ENCODE measurements around the gene RBMXL2.

Gene RBMXL2

DNA sequence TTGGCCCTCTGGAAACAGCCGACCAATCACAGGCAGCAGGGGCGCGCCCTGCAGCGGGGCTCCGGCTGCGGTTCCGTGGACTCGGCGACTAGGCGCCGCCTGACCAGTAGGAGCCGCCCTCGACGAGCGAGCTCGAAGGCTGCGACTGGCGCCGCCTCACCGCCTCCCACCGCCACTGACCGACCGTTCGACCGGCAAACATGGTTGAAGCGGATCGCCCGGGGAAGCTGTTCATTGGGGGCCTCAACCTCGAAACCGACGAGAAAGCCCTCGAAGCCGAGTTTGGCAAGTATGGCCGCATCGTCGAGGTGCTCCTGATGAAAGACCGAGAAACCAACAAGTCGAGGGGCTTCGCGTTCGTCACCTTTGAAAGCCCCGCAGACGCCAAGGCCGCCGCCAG, at the start of gene RBMXL2:
Gene RBMXL2 (plus strand): TSS at position 78 of the 400 bp plus-strand sequence. CDS start 123 bp downstream, at position 201.
- DNase-seq (ENCODE audit: low spot score in 2 of 2) (no peak), ATAC-seq (ENCODE audit: low read depth) (no peak)
- Mint-ChIP-seq H3K4me3 (no peak within 1 kb of the TSS), H3K36me3 (no peaks in the 10 kb centered on the region), H3K4me1 (no peaks in the 10 kb centered on the region), H3K27ac (no peak within 1 kb of the TSS), H3K9me3 (no peaks in the 10 kb centered on the region), H3K27me3 (peaks cover 4% of the 10 kb centered on the region)

DNA sequence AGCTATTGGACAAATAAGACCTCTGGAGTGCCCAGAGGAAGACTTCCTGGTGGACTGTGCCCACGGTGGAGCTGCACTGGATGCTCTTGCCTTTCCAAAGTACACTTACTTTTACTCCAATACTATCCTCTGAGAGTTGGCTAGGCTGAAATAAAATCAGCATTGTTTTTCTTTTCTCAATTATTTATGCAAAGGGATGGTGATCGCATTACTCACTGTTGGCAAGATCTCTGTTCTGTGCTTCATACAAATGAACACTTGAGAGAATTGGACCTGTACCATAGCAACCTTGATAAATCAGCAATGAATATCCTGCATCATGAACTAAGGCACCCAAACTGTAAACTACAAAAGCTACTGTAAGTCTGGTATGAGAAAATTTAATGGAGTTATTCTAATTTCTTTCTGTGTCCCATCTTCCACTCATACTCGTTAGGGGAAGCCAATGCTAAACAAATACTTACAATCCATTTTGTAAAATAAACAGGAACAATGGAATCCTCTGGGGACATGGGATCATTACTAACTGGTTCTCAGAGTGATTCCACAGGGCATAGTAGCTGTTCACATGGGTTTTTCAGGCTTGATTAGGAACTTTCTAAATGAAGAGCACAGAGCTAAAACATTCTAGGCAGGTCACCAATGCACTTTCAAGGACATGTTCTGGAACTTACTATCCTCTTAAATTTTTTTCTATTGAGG, 42.2 kb upstream of the RBMXL2 start:
- H3K27ac Mint-ChIP-seq = no peak overlapping the region
- H3K27me3 Mint-ChIP-seq = peaks cover 6% of the 10 kb centered on the region
- H3K36me3 Mint-ChIP-seq = no peaks in the 10 kb centered on the region
- H3K9me3 Mint-ChIP-seq = no peaks in the 10 kb centered on the region
- DNase-seq (ENCODE audit: low spot score in 2 of 2) (no peak), ATAC-seq (ENCODE audit: low read depth) (no peak)
- no peaks in the 10 kb centered on the region for H3K4me1 Mint-ChIP-seq
- no peak overlapping the region for H3K4me3 Mint-ChIP-seq

DNA sequence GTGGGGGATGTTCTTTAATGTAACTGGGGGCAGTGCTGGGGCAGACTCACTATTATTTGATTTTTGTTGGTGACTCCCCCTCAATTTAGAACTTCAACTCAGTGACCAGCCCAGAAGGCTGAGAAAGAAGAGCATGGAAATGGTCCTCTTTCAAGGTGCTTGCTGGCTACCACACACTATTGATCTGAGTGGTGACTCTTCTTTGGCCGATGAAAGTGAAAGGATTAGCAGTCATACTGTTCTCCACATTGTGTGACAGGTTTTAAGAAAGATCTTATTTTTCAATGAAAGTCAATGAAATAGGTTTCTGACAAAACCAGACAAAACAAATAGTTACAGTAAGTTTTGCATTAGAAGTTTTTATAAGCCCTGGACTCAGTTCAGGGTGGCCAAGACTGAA, 38.6 kb upstream of the RBMXL2 start:
- H3K27ac Mint-ChIP-seq = no peak overlapping the region
- H3K9me3 Mint-ChIP-seq = no peaks in the 10 kb centered on the region
- no peaks in the 10 kb centered on the region for H3K4me1 Mint-ChIP-seq
- H3K27me3 Mint-ChIP-seq = peaks cover 6% of the 10 kb centered on the region
- ATAC-seq (ENCODE audit: low read depth) (no peak), DNase-seq (ENCODE audit: low spot score in 2 of 2) (no peak)
- H3K4me3 Mint-ChIP-seq = no peak overlapping the region
- no peaks in the 10 kb centered on the region for H3K36me3 Mint-ChIP-seq

DNA sequence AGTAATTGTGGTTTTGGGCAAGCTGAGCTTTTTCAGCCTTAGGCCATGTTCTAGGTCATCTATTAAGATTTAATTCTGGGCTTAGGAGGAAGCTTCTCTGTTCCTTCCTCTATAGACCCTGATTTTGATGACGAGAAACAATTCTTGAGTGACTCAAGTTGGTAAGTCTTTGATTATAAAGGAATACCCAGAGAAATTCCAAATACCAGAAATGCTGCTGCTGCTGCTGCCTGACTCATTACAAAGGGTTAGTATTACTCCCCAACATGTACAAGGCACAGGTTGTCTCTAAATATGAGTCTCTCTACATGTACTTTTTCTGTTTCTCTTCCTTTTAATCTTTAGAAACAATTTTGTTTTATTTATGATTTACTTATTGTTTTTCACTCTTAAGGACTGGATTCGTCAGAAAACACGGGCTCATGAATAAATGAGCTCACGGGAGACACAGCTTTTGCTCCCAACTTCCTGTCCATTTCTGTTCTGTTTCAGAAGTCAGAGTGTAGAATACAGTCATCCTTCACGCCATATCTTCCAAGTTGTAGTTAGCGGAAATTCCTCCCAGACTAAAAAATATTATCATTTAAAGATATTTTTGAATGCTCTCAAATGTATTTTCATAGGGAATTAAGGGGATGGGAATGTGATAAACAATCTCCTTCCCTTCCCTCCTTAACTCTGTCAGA, 31.8 kb upstream of the RBMXL2 start:
- H3K4me1 Mint-ChIP-seq = no peaks in the 10 kb centered on the region
- no peaks in the 10 kb centered on the region for H3K27me3 Mint-ChIP-seq
- DNase-seq (ENCODE audit: low spot score in 2 of 2) = no peak
- H3K4me3 Mint-ChIP-seq = no peak overlapping the region
- no peaks in the 10 kb centered on the region for H3K36me3 Mint-ChIP-seq
- ATAC-seq (ENCODE audit: low read depth) = no peak
- H3K9me3 Mint-ChIP-seq = no peaks in the 10 kb centered on the region
- H3K27ac Mint-ChIP-seq = no peak overlapping the region

DNA sequence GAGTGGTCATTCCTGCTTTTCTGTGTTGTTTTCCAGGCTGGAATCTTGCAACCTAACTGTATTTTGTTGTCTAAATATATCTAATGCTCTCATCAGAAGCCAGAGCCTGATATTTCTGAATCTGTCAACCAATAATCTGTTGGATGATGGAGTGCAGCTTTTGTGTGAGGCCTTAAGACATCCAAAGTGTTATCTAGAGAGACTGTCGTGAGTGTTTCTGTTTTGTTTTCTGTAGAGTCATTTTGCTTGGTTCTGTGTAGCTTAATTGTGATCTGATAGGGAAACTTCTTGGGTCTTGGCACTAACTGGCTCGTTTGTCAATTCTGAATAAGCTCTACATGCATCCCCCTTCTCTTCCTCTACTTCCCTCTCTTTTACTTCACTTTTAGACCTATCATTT, 31.2 kb upstream of the RBMXL2 start:
- no peaks in the 10 kb centered on the region for H3K9me3 Mint-ChIP-seq
- DNase-seq (ENCODE audit: low spot score in 2 of 2) = no peak
- H3K27me3 Mint-ChIP-seq = no peaks in the 10 kb centered on the region
- H3K4me3 Mint-ChIP-seq = no peak overlapping the region
- ATAC-seq (ENCODE audit: low read depth) = no peak
- H3K4me1 Mint-ChIP-seq = no peaks in the 10 kb centered on the region
- H3K36me3 Mint-ChIP-seq = no peaks in the 10 kb centered on the region
- H3K27ac Mint-ChIP-seq = no peak overlapping the region

DNA sequence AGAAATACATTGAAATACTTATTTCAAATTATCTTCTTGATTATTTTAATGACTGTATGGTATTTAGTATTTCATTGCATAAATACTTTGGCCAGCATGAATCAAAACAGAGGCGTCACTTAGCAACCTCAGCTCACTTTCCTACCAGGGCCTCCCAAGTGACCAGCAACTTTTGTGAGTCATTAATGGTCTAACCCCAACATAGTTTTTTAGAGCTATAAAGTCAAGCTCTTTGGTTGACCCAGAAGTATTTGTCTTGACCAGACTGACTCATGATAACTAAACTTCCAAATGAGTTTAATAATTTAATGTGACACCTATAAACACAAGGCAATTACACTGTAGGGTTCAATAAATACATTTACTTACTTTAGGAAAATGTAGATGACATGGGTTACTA, 27.9 kb upstream of the RBMXL2 start:
- Mint-ChIP-seq H3K4me1 (no peaks in the 10 kb centered on the region), H3K36me3 (no peaks in the 10 kb centered on the region), H3K4me3 (no peak overlapping the region), H3K27ac (no peak overlapping the region), H3K27me3 (no peaks in the 10 kb centered on the region), H3K9me3 (peaks cover 1% of the 10 kb centered on the region)
- no peak for ATAC-seq (ENCODE audit: low read depth)
- no peak for DNase-seq (ENCODE audit: low spot score in 2 of 2)

DNA sequence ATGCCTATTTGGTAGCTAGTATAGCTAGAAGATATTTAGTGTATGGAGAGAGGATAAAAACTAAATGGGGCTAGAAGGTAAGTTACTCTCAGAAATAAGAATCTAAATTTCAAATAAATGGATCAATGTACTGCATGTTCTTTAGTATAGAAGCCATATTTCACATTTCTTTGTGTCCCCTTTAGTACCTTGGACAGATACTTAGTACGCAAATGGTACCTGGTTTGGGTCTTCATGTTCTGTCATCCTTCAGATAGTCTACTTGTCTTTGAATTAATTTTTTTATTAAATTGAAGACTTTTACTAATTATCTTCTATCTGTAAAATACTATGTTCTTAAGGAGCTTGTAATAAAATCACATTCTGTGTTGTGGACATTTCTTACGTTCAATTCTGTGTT, 26.3 kb upstream of the RBMXL2 start:
- no peak overlapping the region for H3K4me3 Mint-ChIP-seq
- no peaks in the 10 kb centered on the region for H3K27me3 Mint-ChIP-seq
- H3K27ac Mint-ChIP-seq = no peak overlapping the region
- peaks cover 1% of the 10 kb centered on the region for H3K9me3 Mint-ChIP-seq
- no peaks in the 10 kb centered on the region for H3K36me3 Mint-ChIP-seq
- no peaks in the 10 kb centered on the region for H3K4me1 Mint-ChIP-seq
- DNase-seq (ENCODE audit: low spot score in 2 of 2) (no peak), ATAC-seq (ENCODE audit: low read depth) (no peak)

DNA sequence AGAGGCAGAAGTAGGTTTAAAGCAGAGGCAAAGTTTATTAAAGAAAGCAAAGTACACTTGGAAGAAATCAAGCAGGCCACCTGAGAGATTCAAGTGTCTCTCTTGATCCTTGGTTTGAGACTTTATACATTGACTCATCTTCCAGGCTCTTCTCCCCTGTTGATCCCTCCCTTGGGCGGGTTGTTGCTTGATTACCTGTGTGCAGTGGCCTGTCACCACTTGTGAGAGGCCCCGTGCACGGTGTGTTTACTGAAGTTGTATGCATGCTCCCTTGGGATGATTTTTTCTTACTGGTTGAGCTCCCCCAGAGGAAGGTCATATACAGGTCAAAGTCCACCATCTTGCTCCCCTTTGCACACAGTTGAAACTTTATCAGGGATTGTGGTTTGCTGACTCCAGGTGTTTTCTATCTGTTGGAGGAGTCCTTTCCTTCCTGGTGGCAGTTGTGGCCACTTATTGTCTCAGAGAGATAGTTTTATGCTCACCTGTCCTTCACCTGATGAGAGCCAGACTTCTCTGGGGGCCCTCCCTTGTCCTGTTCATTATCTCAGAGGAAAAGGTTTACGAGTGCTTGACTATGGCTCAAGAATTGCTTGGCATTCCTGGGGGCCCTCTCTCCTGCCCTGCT, 16.3 kb upstream of the RBMXL2 start:
- DNase-seq (ENCODE audit: low spot score in 2 of 2) (no peak), ATAC-seq (ENCODE audit: low read depth) (no peak)
- peaks cover 9% of the 10 kb centered on the region for H3K27me3 Mint-ChIP-seq
- no peaks in the 10 kb centered on the region for H3K9me3 Mint-ChIP-seq
- peaks cover 2% of the 10 kb centered on the region for H3K4me1 Mint-ChIP-seq
- H3K4me3 Mint-ChIP-seq = no peak overlapping the region
- H3K36me3 Mint-ChIP-seq = no peaks in the 10 kb centered on the region
- H3K27ac Mint-ChIP-seq = no peak overlapping the region

DNA sequence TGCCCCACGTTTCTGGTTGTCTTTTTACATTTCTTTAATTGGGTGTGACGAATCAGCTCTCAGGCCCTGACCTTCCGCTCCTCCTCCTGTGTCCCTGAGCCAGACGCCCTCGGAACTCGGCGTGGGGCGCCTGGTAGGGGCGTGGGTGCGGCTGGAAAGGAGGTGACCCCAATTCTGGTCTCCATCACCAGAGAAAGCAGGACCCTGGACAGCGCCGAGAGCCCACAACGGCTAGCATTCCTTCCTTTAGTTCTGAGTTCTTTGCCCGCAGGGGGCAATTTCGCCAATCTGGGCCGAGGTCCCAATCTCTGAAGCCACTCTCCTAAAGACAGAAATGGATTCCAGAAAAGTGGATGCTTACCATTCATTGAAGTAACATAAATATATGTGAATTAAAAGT, 11.7 kb upstream of the RBMXL2 start:
- Mint-ChIP-seq H3K9me3 (peaks cover 11% of the 10 kb centered on the region), H3K27ac (no peak overlapping the region), H3K4me3 (no peak overlapping the region), H3K27me3 (peaks cover 11% of the 10 kb centered on the region), H3K36me3 (peaks cover 4% of the 10 kb centered on the region), H3K4me1 (peaks cover 2% of the 10 kb centered on the region)
- ATAC-seq (ENCODE audit: low read depth) (no peak), DNase-seq (ENCODE audit: low spot score in 2 of 2) (no peak)

DNA sequence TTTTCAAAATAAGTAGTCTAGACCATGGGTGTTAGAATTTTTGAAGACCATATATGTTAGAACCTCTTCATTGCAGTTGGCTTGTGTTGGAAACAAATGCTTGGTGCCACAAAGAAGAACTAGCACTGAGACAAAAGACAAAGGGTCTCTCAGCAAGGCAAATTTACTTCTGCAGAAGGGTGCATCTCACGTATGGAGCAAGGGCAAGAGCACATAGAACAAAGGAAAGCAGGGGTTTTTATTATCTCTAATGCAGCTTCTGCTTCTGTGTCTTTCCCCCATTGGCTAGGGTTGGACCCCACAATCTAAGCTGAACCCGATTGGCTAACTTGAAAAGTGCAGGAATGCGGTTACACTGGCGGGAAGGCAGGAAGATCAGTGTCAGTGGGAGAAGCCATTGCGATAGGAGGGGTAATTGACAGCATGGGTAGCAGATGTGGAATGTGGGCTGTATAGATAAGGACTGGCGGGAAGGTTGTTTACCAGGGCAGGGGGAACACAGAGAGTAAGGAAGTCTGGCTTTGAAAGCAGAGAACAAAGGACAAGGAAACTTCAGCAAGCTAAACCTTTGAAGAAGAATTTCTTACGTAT, 9.2 kb upstream of the RBMXL2 start:
- Mint-ChIP-seq H3K4me1 (no peaks in the 10 kb centered on the region), H3K4me3 (no peak overlapping the region), H3K36me3 (peaks cover 4% of the 10 kb centered on the region), H3K9me3 (peaks cover 11% of the 10 kb centered on the region), H3K27me3 (peaks cover 11% of the 10 kb centered on the region), H3K27ac (no peak overlapping the region)
- ATAC-seq (ENCODE audit: low read depth) (no peak), DNase-seq (ENCODE audit: low spot score in 2 of 2) (no peak)

DNA sequence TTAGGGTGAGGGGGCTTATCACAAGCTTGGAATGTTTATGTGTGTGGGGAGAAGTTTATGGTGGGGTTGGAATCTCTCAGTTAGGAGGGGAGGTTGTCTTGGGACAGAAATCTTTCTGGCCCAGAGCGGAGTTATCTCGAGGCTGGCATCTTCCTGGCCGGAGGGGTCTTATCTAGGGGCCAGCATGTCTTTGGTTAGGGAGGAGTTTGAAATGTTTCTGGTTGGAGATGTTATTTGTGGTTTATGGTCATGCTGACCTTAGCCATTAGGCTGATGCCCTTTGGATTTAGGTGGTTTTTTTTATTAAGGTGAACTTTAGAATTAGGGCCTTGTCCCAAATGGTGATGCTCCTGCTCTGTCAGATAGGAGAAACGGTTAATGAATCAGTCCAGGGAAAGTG, 7.9 kb upstream of the RBMXL2 start:
- no peak overlapping the region for H3K4me3 Mint-ChIP-seq
- H3K27me3 Mint-ChIP-seq = peaks cover 11% of the 10 kb centered on the region
- DNase-seq (ENCODE audit: low spot score in 2 of 2) = no peak
- H3K4me1 Mint-ChIP-seq = no peaks in the 10 kb centered on the region
- no peak for ATAC-seq (ENCODE audit: low read depth)
- H3K36me3 Mint-ChIP-seq = peaks cover 4% of the 10 kb centered on the region
- H3K9me3 Mint-ChIP-seq = peaks cover 11% of the 10 kb centered on the region
- H3K27ac Mint-ChIP-seq = no peak overlapping the region

DNA sequence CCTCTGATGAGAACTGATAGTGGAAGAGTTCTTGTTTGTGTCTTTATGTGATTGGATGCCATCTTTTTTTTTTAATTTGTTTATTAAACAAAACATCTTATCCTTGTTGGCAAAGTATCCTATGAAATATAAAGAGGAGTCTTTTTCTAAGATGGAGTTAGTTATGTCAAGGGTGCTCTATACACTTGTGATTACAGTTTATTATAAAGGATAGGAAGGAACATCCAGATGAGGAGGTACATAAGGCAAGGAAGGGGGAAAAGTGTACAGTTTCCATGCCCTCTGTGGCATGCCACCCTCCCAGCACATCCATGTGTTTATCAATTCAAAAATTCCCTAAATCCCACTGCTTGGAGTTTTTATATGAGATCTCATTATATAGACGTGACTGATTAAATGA, 7.4 kb upstream of the RBMXL2 start:
- H3K4me1 Mint-ChIP-seq = no peaks in the 10 kb centered on the region
- peaks cover 4% of the 10 kb centered on the region for H3K36me3 Mint-ChIP-seq
- peaks cover 11% of the 10 kb centered on the region for H3K9me3 Mint-ChIP-seq
- no peak overlapping the region for H3K4me3 Mint-ChIP-seq
- DNase-seq (ENCODE audit: low spot score in 2 of 2) = no peak
- no peak overlapping the region for H3K27ac Mint-ChIP-seq
- ATAC-seq (ENCODE audit: low read depth) = no peak
- peaks cover 10% of the 10 kb centered on the region for H3K27me3 Mint-ChIP-seq

DNA sequence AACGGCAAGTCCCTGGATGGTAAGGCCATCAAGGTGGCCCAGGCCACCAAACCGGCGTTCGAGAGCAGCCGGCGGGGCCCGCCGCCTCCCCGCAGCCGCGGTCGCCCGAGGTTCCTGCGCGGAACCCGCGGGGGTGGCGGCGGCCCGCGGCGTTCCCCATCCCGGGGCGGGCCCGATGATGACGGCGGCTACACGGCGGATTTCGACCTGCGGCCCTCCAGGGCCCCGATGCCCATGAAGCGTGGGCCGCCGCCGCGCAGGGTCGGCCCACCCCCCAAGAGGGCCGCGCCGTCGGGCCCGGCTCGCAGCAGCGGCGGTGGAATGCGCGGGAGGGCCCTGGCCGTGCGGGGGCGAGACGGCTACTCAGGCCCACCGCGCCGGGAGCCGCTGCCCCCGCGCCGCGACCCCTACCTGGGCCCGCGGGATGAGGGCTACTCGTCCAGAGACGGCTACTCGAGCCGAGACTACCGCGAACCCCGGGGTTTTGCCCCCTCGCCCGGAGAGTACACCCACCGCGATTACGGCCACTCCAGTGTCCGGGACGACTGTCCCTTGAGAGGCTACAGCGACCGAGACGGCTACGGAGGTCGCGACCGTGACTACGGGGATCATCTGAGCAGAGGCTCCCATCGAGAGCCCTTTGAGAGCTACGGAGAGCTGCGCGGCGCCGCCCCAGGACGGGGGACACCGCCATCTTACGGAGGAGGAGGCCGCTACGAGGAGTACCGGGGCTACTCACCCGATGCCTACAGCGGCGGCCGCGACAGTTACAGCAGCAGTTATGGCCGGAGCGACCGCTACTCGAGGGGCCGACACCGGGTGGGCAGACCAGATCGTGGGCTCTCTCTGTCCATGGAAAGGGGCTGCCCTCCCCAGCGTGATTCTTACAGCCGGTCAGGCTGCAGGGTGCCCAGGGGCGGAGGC, 792 bp downstream of the RBMXL2 start:
- Mint-ChIP-seq H3K36me3 (no peaks in the 10 kb centered on the region), H3K27me3 (peaks cover 6% of the 10 kb centered on the region), H3K27ac (no peak overlapping the region), H3K9me3 (no peaks in the 10 kb centered on the region), H3K4me3 (no peak overlapping the region), H3K4me1 (no peaks in the 10 kb centered on the region)
- DNase-seq (ENCODE audit: low spot score in 2 of 2) (no peak), ATAC-seq (ENCODE audit: low read depth) (no peak)
